Mucosa of descending colon (tissue), 3 donors: ENCODE measurements around the gene DPH1. TPM values are rescaled to one million over a fixed set of nuclear protein-coding genes. Genes with fewer than 3 reads are reported as not detected.

Experiments used
- ATAC-seq: fragments of 200-7000 bp; cut with Tn5 transposase; one replicate; pipeline ENCODE4 v1.9.1; 2020; ENCODE audit warnings: mild to moderate bottlenecking, moderate library complexity
- DNase-seq, 3 donors: peaks; one replicate each; pipeline ENCODE4 v3.0.0-alpha.2; 2020
- H3K36me3 ChIP-seq: fragments of 200-600 bp; one replicate; pipeline ENCODE4 v1.8.0; 2021; ENCODE audit warnings: low read depth, mild to moderate bottlenecking
- H3K4me1 ChIP-seq: fragments of 200-600 bp; one replicate; pipeline ENCODE4 v1.8.0; 2021; ENCODE audit warnings: low read depth, mild to moderate bottlenecking
- H3K4me3 ChIP-seq: fragments of 200-600 bp; one replicate; pipeline ENCODE4 v1.8.0; 2021; ENCODE audit warnings: mild to moderate bottlenecking
- H3K9me3 ChIP-seq: fragments of 200-600 bp; one replicate; pipeline ENCODE4 v1.8.0; 2021; ENCODE audit warnings: mild to moderate bottlenecking
- intact Hi-C, 2 donors: fragments of 100-400 bp; cut with DNase I in 1 of 2; cut with micrococcal nuclease in 1 of 2; formaldehyde crosslinking; loops; one replicate each; pipeline versions ENCODE4 v1.11.0 to v1.11.1; 2022; cut with DNase I, micrococcal nuclease
- total RNA-seq, 3 donors: library from RNA; stranded (reverse); fragmentation: NEBNext Ultra II Directional in 2 of 3; extraction: Animal tissue kit (Norgen Biotek cat#: 25700) in 2 of 3; gene quantifications; one replicate each; pipeline versions ENCODE4 v1.2.1 to v1.2.4, GENCODE V29; 2021 to 2023
- TF ChIP-seq, protein P1 (sequence below): fragments of 200-600 bp; IDR thresholded peaks from one replicate; pipeline ENCODE4 v1.8.0; 2022; ENCODE audit warnings: antibody characterized with exemption, mild to moderate bottlenecking
- donor health status: DM: no; HTN: no; CAD: no; lungs with moderate emphysema.
- donor health status: DM: no; HTN: no; CAD: no.
- donor health status: DM: no; HTN: yes; CAD: no.

Gene DPH1
- total RNA-seq, 3 donors from 2014 or later: 33.1 to 43.7 (median 42.2) TPM

- H3K36me3 ChIP-seq: no peaks in the 10 kb centered on the region
- DNase-seq (peak in 1 of 3 donors; percentile 52), ATAC-seq (no peak)
- intact Hi-C loops: no loop called here
- TF ChIP-seq, protein P1, sequence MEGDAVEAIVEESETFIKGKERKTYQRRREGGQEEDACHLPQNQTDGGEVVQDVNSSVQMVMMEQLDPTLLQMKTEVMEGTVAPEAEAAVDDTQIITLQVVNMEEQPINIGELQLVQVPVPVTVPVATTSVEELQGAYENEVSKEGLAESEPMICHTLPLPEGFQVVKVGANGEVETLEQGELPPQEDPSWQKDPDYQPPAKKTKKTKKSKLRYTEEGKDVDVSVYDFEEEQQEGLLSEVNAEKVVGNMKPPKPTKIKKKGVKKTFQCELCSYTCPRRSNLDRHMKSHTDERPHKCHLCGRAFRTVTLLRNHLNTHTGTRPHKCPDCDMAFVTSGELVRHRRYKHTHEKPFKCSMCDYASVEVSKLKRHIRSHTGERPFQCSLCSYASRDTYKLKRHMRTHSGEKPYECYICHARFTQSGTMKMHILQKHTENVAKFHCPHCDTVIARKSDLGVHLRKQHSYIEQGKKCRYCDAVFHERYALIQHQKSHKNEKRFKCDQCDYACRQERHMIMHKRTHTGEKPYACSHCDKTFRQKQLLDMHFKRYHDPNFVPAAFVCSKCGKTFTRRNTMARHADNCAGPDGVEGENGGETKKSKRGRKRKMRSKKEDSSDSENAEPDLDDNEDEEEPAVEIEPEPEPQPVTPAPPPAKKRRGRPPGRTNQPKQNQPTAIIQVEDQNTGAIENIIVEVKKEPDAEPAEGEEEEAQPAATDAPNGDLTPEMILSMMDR: no peak
- no peak overlapping the region for H3K4me3 ChIP-seq
- no peaks in the 10 kb centered on the region for H3K9me3 ChIP-seq
- peaks cover 36% of the 10 kb centered on the region for H3K4me1 ChIP-seq
These were observed 30.9 kb downstream of the DPH1 start for GRCh38 chr17:2060681-2061440.

- TF ChIP-seq, protein P1: no peak
- no peaks in the 10 kb centered on the region for H3K36me3 ChIP-seq
- H3K9me3 ChIP-seq: no peaks in the 10 kb centered on the region
- no peak overlapping the region for H3K4me3 ChIP-seq
- H3K4me1 ChIP-seq: peaks cover 34% of the 10 kb centered on the region
- no peak for ATAC-seq
- intact Hi-C loops: no loop called here
- no peak for DNase-seq
These were observed 31.5 kb downstream of the DPH1 start for GRCh38 chr17:2061441-2061958.

DNA sequence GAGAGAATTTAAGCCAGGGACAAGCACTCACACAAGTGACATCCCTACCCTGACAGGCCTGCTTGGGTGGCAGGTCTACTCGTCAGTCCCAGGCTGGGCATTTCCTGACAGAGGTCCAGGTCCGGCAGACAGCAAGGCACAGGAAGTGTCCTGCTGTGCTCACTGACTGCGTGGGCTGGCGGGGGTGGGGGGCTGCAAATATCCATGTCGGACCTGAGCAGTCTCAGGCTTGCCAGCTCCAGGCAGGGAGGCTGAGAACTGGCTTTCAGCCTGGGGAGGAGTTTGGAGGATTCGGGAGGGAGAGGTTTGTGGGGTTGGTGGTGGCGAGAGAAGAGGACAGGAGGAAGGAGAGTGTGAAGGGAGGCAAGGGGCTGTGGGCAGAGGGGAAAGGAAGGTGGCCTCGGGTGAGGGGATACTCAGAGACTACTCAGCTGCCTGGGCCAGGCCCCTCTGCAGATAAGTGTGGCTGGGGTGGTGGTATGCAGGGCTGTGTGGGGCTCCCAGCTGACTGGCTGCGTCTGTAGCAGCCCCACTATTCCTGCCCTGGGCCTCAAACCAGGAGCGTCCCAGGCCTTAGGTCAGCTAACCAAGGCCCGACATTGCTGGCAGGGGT is 32.7 kb downstream of the DPH1 start:
- TF ChIP-seq, protein P1: no peak
- H3K36me3 ChIP-seq: no peaks in the 10 kb centered on the region
- H3K4me3 ChIP-seq: no peak overlapping the region
- peaks cover 25% of the 10 kb centered on the region for H3K4me1 ChIP-seq
- no peaks in the 10 kb centered on the region for H3K9me3 ChIP-seq
- ATAC-seq (no peak), DNase-seq (no peak)
- intact Hi-C loops: no loop called here

DNA sequence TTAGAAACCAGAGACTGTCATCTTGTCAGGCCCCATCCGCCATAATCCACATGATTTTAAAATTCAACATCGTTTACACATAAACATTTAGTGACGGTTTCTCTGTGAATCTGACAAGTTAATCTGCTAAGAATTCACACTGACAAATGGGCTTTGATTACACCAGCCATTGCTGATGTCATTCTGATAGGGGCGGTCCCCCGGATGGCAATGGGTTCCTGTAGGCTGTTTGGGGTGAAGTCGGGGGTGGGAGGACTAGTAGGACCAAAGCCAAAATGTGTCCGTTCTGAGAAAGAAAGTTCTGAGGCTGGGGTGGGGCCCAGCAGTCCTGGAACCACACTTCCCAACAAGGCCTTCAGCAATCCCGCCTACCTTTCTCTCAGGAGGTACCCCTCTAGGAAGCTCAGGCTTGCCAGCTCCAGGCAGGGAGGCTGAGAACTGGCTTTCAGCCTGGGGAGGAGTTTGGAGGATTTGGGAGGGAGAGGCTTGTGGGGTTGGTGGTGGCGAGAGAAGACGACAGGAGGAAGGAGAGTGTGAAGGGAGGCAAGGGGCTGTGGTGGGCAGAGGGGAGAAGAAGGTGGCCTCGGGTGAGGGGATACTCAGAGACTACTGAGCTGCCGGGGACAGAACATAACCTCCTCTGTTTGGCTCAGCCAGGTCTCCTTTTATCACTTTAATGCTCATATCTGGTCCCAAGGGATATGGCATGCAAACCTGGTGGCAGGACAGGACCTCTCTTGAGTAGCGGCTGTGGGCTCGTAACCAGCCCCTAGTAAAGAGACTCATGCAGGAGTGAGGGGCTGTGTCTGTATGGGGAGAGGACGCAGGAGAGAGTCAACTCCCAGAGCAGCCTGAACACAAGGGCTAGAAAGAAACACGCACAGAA is 33.6 kb downstream of the DPH1 start:
- H3K4me3 ChIP-seq: no peak overlapping the region
- intact Hi-C loops: no loop called here
- DNase-seq (no peak), ATAC-seq (no peak)
- H3K4me1 ChIP-seq: peaks cover 19% of the 10 kb centered on the region
- TF ChIP-seq, protein P1: no peak
- H3K9me3 ChIP-seq: no peaks in the 10 kb centered on the region
- H3K36me3 ChIP-seq: no peaks in the 10 kb centered on the region

GRCh38 chr17:2064147-2064489 is 34.2 kb downstream of the DPH1 start:
- no peak overlapping the region for H3K4me3 ChIP-seq
- H3K4me1 ChIP-seq: peaks cover 14% of the 10 kb centered on the region
- DNase-seq (no peak), ATAC-seq (no peak)
- H3K9me3 ChIP-seq: no peaks in the 10 kb centered on the region
- intact Hi-C loops: no loop called here
- no peaks in the 10 kb centered on the region for H3K36me3 ChIP-seq
- TF ChIP-seq, protein P1: no peak
